Measurements from ENCODE around the gene INTS1. TPM values are rescaled to one million over a fixed set of nuclear protein-coding genes. Genes with fewer than 3 reads are reported as not detected.

Gene INTS1
- total RNA-seq, 1 donor, result 66.2 TPM

- peak overlapping the region; percentile 90 for H3K4me2 ChIP-seq (ENCODE audit: insufficient read depth, low read length)
- H3K4me1 ChIP-seq (ENCODE audit: insufficient read depth, low read length), result peaks cover 30% of the 10 kb centered on the region
- H3K36me3 ChIP-seq (ENCODE audit: insufficient read depth, low read length), result no peaks in the 10 kb centered on the region
- H3K4me3 ChIP-seq (ENCODE audit: insufficient read depth, low read length), result peak overlapping the region; percentile 80
- H3K27me3 ChIP-seq (ENCODE audit: insufficient read depth, low read length), result no peaks in the 10 kb centered on the region
- peaks cover 36% of the 10 kb centered on the region for H3K79me2 ChIP-seq (ENCODE audit: insufficient read depth, low read length)
- no peaks in the 10 kb centered on the region for H3K9me3 ChIP-seq (ENCODE audit: low read depth, low read length)
- H3K27ac ChIP-seq (ENCODE audit: low read depth, low read length), result peak overlapping the region; percentile 95
- peaks cover 7% of the 10 kb centered on the region for H4K20me1 ChIP-seq (ENCODE audit: insufficient read depth, low read length)
- DNase-seq (ENCODE audit: insufficient read length, low spot score, missing footprints), result peak; percentile 92
- no peak for TF ChIP-seq CTCF (IDR thresholded peaks at IDR 0.05; ENCODE audit: extremely low read depth, low read depth, low read length)
- H2AFZ ChIP-seq (ENCODE audit: low read length), result no peak overlapping the region
Measured at GRCh38 chr7:1531263-1531978, 27.2 kb upstream of the INTS1 start.

- Histone ChIP-seq H3K27me3 (ENCODE audit: insufficient read depth, low read length) (no peaks in the 10 kb centered on the region), H3K27ac (ENCODE audit: low read depth, low read length) (no peak overlapping the region), H3K4me3 (ENCODE audit: insufficient read depth, low read length) (peak overlapping the region; percentile 80), H3K36me3 (ENCODE audit: insufficient read depth, low read length) (no peaks in the 10 kb centered on the region), H2AFZ (ENCODE audit: low read length) (no peak overlapping the region), H3K4me1 (ENCODE audit: insufficient read depth, low read length) (peaks cover 31% of the 10 kb centered on the region), H3K9me3 (ENCODE audit: low read depth, low read length) (no peaks in the 10 kb centered on the region), H3K79me2 (ENCODE audit: insufficient read depth, low read length) (peaks cover 31% of the 10 kb centered on the region), H3K4me2 (ENCODE audit: insufficient read depth, low read length) (peak overlapping the region; percentile 90), H4K20me1 (ENCODE audit: insufficient read depth, low read length) (peaks cover 7% of the 10 kb centered on the region)
- DNase-seq (ENCODE audit: insufficient read length, low spot score, missing footprints), result peak; percentile 90
- no peak for TF ChIP-seq CTCF (IDR thresholded peaks at IDR 0.05; ENCODE audit: extremely low read depth, low read depth, low read length)
Measured at GRCh38 chr7:1530946-1531262, 26.7 kb upstream of the INTS1 start.

- Histone ChIP-seq H3K79me2 (ENCODE audit: insufficient read depth, low read length) (peaks cover 17% of the 10 kb centered on the region), H3K27me3 (ENCODE audit: insufficient read depth, low read length) (peaks cover 5% of the 10 kb centered on the region), H3K4me2 (ENCODE audit: insufficient read depth, low read length) (no peak overlapping the region), H3K27ac (ENCODE audit: low read depth, low read length) (no peak overlapping the region), H4K20me1 (ENCODE audit: insufficient read depth, low read length) (peaks cover 7% of the 10 kb centered on the region), H3K4me3 (ENCODE audit: insufficient read depth, low read length) (no peak overlapping the region), H3K36me3 (ENCODE audit: insufficient read depth, low read length) (no peaks in the 10 kb centered on the region), H3K9me3 (ENCODE audit: low read depth, low read length) (no peaks in the 10 kb centered on the region), H2AFZ (ENCODE audit: low read length) (no peak overlapping the region), H3K4me1 (ENCODE audit: insufficient read depth, low read length) (peaks cover 31% of the 10 kb centered on the region)
- TF ChIP-seq CTCF (IDR thresholded peaks at IDR 0.05; ENCODE audit: extremely low read depth, low read depth, low read length), result no peak
- DNase-seq (ENCODE audit: insufficient read length, low spot score, missing footprints), result no peak
Measured at GRCh38 chr7:1529383-1530116, 25.4 kb upstream of the INTS1 start.

GRCh38 chr7:1526271-1526754 is 22.1 kb upstream of the INTS1 start:
- Histone ChIP-seq H3K4me2 (ENCODE audit: insufficient read depth, low read length) (peak overlapping the region; percentile 26), H3K36me3 (ENCODE audit: insufficient read depth, low read length) (no peaks in the 10 kb centered on the region), H3K79me2 (ENCODE audit: insufficient read depth, low read length) (no peaks in the 10 kb centered on the region), H3K27me3 (ENCODE audit: insufficient read depth, low read length) (peaks cover 25% of the 10 kb centered on the region), H3K9me3 (ENCODE audit: low read depth, low read length) (no peaks in the 10 kb centered on the region), H4K20me1 (ENCODE audit: insufficient read depth, low read length) (no peaks in the 10 kb centered on the region), H3K4me3 (ENCODE audit: insufficient read depth, low read length) (peak overlapping the region; percentile 28), H2AFZ (ENCODE audit: low read length) (peak overlapping the region; percentile 77), H3K27ac (ENCODE audit: low read depth, low read length) (no peak overlapping the region), H3K4me1 (ENCODE audit: insufficient read depth, low read length) (peaks cover 3% of the 10 kb centered on the region)
- DNase-seq (ENCODE audit: insufficient read length, low spot score, missing footprints), result no peak
- TF ChIP-seq CTCF (IDR thresholded peaks at IDR 0.05; ENCODE audit: extremely low read depth, low read depth, low read length), result no peak
